HG02759 (cell line): Measurements from ENCODE around the gene ADARB2.
A peak's percentile ranks its signal among the peaks of the same experiment; 100 is the strongest.

Source experiments
- ATAC-seq: cut with Tn5 transposase; IDR thresholded peaks from one replicate; pipeline ENCODE4 v1.9.1; 2021; ENCODE audit warnings: mild to moderate bottlenecking, moderate library complexity; ENCODE audit not compliant: unreplicated experiment

Gene ADARB2

DNA sequence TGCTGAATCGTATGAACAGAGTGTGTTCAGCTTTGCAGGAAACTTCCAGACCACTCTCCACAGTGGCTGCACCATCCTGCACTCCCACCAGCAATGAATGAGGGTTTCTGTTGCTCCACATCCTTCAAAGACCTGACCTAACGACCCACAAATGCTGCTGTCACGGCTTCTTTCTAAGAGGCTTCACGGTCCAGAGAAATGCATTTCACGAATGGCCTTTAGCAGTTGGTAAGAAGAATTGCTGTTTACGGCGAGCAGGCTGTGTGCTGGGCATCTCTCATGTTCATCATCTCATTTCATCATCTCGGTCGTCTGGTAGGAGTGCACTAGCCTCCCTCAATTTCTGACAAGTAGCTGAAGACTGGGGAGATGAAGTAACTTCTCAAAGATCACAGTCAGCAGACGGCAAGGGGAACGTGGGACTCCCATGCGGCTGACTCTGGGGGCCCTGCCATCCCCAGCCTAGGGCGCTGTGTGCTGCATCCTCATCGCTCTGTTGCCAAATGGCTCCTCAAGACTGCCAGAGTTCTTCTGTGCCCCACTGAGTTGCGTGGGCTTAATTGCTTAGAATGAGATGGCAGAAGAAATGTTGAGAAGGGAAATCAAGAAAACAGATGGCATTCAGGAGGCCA, 72.9 kb downstream of the ADARB2 start:
- no peak for ATAC-seq

DNA sequence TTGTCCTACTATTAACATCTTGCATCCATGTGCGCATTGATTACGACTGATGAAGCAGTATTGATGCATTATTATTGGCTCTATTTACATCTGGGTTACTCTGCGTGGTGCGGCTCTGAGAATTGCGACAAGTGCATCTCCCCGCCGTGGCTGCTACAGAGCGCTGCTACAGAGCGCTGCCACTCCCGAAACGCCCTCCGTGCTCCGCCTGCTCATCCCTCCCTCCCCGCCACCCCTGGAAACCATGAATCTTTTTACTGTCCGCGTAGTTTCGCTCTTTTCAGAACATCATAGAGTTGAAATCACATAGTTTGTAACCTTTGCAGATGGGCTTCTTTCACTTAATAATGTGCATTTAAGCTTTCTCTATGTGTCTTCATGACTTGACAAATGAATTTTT, 74.1 kb downstream of the ADARB2 start:
- ATAC-seq, result no peak

DNA sequence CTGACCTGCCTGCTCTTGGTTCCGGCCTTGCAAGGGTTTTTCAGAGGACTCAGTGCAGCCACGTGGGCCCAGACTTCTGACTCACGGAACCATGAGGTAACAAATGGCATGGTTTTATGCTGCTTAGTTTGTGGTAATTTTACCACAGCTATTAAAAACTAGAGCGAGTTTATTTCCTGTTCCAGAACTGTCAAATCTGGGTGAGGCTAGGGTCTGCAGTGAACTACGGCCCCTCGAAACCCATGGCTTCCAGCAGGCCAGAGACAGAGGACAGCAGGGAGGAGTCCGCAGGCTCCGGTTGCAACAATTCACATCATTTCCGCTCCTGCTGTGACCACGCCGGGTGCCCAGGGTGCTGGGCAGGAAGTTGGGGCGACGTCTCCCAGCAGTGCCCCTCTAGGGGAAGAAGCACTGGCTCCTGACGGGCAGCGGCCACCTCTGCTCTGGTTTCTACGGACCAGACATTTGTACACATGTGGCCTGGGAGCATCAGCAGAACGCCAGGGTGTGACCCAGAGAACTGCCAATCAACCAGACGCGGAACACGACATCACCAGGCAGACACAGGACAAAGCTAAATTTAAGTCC, 74.8 kb downstream of the ADARB2 start:
- peak; percentile 50 for ATAC-seq

DNA sequence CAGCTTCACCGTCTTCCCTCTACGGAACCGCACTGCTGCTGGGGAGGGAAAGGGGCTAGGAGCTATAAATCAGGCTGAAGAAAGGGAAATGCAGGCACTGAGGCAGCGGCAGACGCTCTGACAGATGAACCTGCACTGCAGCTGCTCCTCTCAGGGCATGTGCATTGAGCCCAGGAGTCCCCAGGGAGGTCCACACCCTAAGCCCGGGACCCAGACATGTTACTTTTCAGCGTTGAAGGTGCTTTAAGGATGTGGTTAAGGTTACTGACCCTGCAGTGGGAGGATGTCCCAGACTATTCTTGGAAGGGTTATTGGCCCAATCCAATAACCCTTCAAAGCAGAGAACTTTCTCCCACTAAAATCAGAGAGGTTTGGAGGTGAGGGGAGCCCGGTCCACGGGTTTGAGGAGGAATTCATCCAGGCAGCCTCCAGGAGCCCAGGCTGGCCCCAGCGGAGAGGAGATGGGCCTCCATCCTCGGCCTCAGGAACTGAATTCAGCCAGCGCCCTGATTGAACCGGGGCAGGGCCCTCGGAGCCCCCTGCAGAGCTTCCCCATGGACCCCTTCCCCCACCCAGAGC, 75.4 kb downstream of the ADARB2 start:
- ATAC-seq, result peak; percentile 84

DNA sequence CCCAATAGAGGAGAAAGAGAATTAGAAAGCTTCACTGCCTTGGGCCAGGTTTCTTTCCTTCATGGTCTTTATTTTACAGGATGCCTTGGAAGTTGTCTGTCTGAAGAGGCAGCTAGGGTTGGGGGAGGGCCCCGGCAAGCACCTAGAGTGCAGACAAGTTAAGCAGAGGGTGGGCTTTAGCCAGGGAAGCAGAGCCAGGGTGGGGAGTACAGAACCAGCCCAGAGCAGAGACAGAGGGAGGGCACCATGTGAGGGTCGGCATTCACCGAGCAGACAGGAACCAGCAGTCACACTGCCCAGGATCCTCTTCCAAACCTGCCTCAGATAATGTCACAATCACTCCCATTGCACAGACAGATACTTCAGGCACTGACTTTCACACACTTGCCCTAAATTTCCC, 75.9 kb downstream of the ADARB2 start:
- peak; percentile 16 for ATAC-seq

DNA sequence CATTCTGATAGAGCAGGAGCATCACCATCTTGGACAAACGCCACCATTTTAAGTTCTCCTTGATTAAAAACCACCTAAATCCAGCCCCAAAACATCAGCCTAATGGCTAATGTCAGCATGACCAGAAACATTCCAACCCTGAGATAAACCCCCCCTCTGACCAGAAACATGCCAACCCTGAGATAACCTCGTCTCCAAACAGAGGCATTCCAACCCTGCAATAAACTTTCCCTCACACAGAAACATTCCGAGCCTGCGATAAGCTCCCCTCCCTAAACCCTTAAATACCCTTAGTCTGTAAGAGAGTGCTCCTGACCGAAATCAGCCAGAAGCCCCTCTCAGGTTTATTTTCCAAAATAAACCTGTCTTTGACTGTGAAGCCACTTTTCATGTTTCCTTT, 76.5 kb downstream of the ADARB2 start:
- no peak for ATAC-seq

DNA sequence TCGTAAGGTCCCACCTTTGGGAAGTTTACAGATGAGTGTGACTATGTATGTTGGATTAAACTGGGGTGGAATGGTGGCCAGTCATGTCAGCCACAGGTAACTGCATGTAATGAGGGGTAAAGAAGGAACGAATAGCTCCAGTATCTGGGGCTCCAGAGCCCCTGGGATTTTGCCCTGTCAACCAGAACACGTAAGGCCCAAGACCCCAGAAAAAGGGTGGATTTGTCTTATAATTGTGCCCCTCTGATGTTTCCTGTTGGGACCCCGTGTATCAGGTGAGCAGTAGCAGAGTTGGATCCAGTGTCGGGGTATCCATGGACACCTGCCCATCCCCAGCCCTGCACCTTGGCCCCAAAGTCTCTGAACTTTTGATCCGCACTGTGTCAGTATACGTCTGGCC, 76.9 kb downstream of the ADARB2 start:
- no peak for ATAC-seq

DNA sequence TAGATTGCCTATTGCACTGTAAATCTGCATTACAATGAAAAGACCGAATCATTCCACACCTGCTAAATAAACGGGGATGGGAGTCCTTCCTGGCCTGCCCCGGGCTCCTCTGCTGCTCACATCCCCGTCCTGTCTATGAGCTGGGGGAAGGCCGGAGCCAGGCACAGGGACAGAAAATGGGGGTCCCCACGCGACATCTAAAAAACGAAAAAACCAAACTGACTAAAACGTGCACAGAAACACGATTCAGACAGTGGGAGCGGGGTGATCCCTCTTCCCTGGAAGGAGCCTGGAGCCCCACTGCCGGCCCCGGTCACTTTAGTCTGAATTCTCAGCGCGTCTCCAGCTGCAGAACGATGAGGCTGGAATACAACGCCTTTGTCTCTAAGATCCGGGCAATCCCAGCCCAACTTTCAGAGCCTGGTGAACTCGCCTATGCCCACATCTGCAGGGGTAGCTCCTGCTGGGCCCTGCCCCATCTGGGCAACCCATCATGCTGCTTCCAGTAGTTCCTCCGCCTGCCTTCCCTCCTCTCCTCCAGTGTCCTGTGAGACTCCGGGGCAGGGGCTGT, 78.0 kb downstream of the ADARB2 start:
- no peak for ATAC-seq

DNA sequence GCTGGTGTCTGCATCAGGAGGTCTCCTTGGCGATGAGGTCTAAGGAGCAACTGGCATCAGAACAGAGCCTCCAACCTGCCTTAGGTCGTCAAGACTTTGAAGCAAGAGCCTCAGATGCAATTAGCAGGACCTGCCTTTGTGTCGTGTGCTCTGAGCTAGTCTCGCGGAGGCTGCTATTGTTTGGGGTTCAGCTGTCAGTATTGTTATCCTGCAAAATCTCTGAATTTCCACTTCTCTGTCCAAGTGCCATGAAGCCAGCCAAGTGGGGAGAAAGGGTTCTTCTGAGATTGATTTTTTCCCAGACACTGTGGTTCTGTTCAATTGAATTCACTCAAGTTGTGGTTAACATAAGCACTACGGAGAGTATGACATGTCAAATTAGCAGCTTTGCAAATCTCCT, 78.7 kb downstream of the ADARB2 start:
- no peak for ATAC-seq

DNA sequence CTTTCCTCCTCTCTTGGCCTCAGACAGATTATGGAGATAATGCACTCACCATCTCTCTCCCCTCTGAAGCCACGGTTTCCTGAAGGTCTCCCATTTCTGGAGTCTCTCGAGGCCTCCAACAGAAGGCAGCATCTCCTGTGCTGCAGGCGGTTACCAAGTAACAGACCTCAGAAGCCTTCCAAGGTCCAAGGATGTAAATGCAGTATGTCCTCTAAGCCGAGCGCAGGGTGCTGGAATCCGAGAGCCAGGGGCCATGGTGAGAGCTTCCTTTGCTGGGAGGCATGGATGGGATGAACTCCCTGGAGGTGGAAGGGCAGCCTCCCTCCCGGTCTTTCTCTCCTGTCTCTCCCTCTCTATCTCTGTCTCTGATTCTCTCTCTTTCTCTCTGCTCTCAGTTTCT, 79.8 kb downstream of the ADARB2 start:
- ATAC-seq, result no peak

DNA sequence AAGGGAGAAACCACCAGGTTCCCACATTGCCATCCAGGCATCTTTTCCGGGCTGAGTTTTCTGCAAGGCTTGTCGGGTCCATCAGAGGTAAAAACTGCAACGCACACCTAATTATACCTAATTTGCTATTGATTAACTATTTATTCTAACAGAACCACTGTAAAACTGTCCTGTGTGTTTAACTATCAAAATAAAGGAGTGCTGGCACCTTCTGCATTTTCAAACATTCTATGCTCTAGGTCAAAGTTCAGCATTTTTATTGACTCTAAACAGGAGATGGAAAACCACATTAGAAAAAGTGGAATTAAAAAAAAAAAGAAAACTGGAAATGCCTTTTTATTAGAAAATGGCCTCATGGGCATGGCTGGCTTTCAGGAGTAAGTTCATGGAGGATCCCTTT, 82.0 kb downstream of the ADARB2 start:
- no peak for ATAC-seq

DNA sequence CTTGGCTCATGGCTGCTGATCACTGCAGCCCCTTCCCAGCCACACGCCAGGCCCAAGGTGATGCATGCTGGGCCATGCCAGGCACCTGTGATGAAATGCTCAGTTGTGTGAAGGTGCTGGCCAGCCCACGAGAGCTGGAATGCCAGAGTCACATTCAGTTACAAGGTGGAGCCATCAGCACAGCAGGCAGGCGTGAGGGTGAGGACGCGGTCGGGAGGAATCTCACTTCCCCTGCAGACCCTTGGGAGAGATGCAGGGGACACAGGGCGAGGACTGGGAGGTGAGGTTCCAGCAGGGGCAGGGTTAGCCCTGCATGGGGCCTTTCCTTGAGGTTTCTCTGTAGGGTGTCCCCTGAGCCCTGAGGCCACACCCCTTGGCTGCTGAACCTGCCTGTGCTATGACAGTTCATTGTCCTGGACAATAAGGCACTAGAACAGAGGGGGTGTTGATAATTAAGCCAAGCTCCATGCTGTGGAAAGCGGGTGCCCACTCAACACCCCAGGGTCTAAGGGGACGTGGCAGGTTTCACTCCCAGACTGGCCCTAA, 82.4 kb downstream of the ADARB2 start:
- ATAC-seq, result no peak

DNA sequence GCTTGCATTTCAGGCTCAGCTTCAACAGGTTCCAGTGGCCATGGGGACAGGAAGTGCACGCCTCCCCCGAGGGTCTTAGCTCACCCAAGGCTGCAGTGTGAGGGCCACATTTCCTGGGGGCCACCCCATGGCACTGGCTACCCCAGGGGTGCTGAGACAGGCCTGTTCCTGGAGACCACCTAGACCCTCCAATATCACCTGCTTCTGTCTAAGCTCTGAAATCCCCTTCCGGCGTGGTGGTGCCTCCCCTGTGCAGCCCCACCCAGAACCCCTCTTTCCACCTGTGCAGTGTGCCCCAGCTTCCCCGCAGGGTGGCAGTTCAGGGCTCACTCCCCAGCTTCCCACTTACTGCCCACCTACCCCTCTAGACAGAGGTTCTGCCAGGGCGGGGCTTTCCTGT, 83.1 kb downstream of the ADARB2 start:
- ATAC-seq, result no peak

DNA sequence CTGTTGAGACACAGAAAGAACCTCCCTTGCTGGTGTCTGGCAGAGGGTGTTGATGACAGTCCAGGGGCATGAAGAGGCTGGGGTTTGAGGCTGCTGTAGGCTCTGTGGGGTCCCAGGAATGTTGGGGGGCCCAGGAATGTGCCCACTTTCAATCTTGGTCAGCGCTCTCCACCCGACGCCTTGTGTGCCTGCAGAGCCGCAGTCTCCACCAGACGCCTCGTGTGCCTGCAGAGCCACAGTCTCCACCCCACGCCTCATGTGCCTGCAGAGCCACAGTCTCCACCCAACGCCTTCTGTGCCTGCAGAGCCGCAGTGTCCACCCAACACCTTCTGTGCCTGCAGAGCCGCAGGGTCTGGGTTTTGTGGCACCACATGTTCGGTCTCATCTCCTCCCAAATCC, 84.0 kb downstream of the ADARB2 start:
- no peak for ATAC-seq

DNA sequence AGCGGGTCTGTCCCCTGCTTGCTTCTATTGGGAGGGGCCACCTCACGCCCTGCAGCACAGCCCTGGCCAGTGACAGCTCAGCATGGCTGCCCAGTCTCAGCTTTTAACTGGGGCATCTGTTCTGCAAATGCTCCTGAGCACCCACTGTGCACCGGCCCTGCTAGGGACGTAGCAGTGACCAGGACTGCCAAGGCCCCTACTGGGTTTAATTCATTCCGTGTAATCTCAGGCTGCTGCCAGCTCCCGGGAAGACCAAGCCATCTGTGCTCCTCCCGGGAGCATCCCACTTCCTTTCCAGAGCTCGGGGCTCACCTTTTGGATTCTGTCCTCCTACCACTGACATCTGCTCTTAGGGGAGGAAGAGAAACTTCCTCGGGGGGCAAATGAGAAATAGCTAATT, 85.2 kb downstream of the ADARB2 start:
- ATAC-seq, result no peak

DNA sequence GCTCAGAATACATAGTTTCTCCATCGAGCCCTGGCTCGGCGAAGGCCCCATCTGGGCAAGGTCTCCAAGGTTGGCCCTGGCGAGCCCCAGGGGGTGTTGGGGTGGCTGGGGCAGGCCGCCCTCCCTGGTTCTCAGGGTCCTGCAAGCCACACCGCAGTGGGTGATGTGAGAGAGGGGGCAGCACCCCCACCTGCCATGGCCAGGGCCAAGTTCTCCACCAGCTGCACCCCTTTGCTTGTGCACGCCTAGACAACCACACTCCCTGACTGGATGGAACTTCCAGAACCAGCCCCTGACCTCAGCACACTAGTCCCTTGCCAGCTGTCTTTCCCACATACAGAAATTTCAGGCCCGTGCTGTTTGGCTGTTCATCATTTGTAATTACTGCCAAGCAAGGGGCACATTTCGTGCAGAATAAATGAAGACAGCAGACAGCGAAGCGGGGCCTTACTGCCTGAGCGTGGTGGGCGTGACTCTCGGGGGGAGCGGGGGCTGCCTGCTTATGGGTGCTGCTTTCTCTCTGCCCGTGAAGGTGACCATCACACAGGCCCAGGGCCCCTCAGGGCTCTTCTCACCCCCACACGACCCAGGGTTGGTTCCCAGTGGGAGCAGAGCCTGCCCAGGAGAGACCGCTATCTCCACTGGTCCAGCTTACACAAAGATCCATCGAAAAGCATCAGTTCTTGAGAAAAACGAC, 85.9 kb downstream of the ADARB2 start:
- ATAC-seq, result no peak

DNA sequence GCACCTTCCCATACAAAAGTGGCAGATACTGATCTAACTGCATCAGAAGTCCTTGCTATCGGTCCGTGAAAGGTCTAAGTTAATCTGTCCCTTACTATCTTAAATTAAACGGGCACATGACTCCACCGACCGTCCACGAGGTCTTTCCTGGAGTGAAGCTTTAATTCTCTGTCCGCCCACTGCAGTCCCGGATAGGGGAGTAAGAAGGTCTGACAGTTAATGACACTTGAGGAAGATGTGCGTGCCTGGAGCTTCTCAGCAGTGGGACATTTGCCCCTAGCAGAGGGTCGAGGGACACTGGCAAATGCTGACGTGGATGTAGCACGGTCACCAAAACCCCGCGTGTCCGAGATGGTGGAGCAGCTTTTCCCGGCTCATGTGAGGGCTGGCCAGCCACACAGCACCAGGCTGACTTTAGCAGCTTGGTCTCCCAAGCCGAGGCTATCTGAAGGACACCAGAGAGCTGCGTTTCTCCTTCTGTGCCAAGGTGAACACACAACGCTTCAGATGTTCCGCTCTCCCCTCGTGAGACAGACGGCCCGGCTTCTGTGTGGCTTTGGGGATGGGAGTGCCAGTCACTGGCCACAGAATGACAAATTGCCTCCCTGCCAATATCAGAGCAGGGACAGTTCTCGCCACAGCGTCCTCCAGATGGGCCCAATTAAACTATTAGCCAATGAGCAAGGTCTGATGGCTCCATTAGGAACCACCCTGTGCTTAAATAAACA, 86.6 kb downstream of the ADARB2 start:
- no peak for ATAC-seq

DNA sequence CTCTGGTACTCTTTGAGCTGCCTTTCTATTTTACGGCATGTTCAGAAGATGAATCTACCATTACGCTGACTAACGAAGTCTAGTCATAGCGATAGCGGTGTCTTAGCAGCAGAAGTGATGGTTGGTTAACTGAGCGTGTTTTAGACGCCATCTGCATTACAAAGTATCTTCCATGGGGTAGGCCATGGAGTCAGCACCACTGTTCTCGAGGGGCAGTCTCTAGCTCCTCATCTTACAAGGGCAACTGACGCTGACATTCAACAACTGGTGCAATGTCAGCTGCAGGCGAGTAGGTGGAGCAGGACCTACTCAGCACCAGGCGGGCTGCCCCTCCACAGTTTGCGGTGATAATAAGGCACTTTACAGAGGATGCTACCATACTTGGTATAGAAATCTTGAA, 88.7 kb downstream of the ADARB2 start:
- ATAC-seq, result peak; percentile 84

DNA sequence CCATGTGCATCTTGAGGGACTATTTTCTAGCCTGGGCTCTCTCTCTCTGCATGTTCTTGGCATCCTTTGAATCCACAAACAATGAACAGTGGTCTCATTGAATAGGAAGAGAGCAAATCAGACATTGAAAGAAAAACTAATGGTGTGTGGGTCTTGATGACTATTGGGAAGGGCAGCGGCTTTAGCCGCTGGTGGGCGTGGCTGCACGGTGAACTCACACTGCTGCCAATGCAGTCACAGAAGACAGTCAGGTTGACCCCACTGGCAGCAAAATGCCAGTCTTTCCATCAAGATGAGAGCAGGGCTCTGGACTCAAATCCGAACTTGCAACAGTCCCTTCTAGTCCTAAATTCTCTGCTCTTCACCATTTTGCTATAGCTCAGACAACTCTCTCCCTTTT, 91.0 kb downstream of the ADARB2 start:
- no peak for ATAC-seq

DNA sequence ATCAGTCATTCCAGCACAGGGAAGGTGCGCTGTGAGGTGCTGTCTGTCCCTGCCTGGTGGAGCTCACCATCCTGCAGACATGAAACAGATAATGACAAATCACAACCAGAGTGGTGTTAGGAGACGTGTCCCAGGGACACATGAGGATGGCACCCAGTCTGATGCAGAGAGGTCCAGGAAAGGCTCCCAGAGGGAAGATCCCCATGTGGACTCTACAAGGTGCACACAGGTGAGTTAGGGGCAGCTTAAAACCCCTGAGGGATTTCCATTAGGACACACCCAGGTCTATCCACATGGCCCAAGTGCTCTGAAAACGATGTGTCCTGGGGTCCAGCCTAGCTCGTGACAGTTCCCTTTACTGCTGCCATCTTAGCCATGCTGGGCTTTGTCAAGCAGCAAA, 91.4 kb downstream of the ADARB2 start:
- no peak for ATAC-seq

DNA sequence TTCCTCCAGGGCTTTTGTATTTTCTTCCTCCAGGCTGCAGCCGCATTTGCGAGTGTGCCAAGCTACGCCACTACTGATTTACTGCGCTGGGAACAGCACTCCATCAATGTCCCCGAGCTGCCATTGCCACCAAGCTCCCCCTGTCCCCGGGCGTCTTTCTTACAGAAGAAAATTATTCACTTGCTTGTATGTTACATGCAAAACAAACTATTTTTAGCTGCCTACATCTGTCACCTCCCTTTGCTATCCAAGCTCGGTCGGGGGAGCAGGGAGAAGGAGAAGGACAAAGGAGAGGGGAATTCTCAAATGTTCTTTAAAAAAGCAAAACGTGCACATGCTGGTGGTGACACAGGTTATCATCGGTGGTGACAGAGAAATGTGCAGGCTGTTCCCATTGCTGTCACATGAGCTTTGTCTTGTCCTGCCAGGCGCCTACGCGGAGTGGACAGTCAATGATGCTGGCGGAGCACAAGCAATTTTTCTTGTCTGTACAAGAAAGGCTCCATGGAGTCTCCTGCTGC, 93.1 kb downstream of the ADARB2 start:
- no peak for ATAC-seq
